Endothelial cell (in vitro differentiated cells): Measurements from ENCODE around the gene PON3. TPM values are rescaled to one million over a fixed set of nuclear protein-coding genes. Genes with fewer than 3 reads are reported as not detected.

ENCODE experiments used
- DNase-seq: peaks from one replicate; pipeline ENCODE4 v3.0.0; 2021; ENCODE audit warnings: low spot score
- H3K27ac Mint-ChIP-seq: one replicate; pipeline ENCODE4 v1.8.0; 2021; ENCODE audit warnings: mixed read lengths, inconsistent platforms; ENCODE audit not compliant: unreplicated experiment
- H3K27me3 Mint-ChIP-seq: one replicate; pipeline ENCODE4 v1.8.0; 2021; ENCODE audit warnings: mild to moderate bottlenecking, moderate library complexity, mixed read lengths, inconsistent platforms; ENCODE audit not compliant: unreplicated experiment
- H3K36me3 Mint-ChIP-seq: one replicate; pipeline ENCODE4 v1.8.0; 2021; ENCODE audit warnings: mild to moderate bottlenecking, low read depth, mixed read lengths, inconsistent platforms; ENCODE audit not compliant: unreplicated experiment
- H3K4me1 Mint-ChIP-seq: one replicate; pipeline ENCODE4 v1.8.0; 2021; ENCODE audit warnings: mild to moderate bottlenecking, mixed read lengths, inconsistent platforms; ENCODE audit not compliant: unreplicated experiment
- H3K4me3 Mint-ChIP-seq: one replicate; pipeline ENCODE4 v1.8.0; 2021; ENCODE audit warnings: mild to moderate bottlenecking, mixed read lengths, inconsistent platforms; ENCODE audit not compliant: unreplicated experiment
- H3K9me3 Mint-ChIP-seq: one replicate; pipeline ENCODE4 v1.8.0; 2021; ENCODE audit warnings: mixed read lengths, inconsistent platforms; ENCODE audit not compliant: unreplicated experiment
- total RNA-seq: library from RNA; stranded (reverse); fragmentation: NEBNext Ultra II Directional; extraction: Animal tissue kit (Norgen Biotek cat#: 25700); gene quantifications from one replicate; pipeline ENCODE4 v1.2.1, GENCODE V29; 2021; ENCODE audit not compliant: unreplicated experiment
- TF ChIP-seq, protein P1 (sequence below): fragments of 200-600 bp; sonication (generic); IDR thresholded peaks from one replicate; pipeline ENCODE4 v1.5.0; 2021; ENCODE audit warnings: antibody characterized with exemption; ENCODE audit not compliant: unreplicated experiment

Gene PON3
- total RNA-seq, 1 donor from 2014 or later, result 50.9 TPM

GRCh38 chr7:95335093-95335492 is 61.1 kb downstream of the PON3 start:
- Mint-ChIP-seq H3K27me3 (peaks cover 1% of the 10 kb centered on the region), H3K4me3 (no peak overlapping the region), H3K9me3 (no peaks in the 10 kb centered on the region), H3K36me3 (no peaks in the 10 kb centered on the region), H3K27ac (no peak overlapping the region), H3K4me1 (no peaks in the 10 kb centered on the region)
- TF ChIP-seq, protein P1, sequence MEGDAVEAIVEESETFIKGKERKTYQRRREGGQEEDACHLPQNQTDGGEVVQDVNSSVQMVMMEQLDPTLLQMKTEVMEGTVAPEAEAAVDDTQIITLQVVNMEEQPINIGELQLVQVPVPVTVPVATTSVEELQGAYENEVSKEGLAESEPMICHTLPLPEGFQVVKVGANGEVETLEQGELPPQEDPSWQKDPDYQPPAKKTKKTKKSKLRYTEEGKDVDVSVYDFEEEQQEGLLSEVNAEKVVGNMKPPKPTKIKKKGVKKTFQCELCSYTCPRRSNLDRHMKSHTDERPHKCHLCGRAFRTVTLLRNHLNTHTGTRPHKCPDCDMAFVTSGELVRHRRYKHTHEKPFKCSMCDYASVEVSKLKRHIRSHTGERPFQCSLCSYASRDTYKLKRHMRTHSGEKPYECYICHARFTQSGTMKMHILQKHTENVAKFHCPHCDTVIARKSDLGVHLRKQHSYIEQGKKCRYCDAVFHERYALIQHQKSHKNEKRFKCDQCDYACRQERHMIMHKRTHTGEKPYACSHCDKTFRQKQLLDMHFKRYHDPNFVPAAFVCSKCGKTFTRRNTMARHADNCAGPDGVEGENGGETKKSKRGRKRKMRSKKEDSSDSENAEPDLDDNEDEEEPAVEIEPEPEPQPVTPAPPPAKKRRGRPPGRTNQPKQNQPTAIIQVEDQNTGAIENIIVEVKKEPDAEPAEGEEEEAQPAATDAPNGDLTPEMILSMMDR, result no peak
- no peak for DNase-seq

- TF ChIP-seq, protein P1, result no peak
- no peak for DNase-seq
- no peak overlapping the region for H3K27ac Mint-ChIP-seq
- no peaks in the 10 kb centered on the region for H3K4me1 Mint-ChIP-seq
- no peak overlapping the region for H3K4me3 Mint-ChIP-seq
- H3K36me3 Mint-ChIP-seq, result no peaks in the 10 kb centered on the region
- no peaks in the 10 kb centered on the region for H3K9me3 Mint-ChIP-seq
- no peaks in the 10 kb centered on the region for H3K27me3 Mint-ChIP-seq
Observed at GRCh38 chr7:95334447-95334846, 61.7 kb downstream of the PON3 start.

DNA sequence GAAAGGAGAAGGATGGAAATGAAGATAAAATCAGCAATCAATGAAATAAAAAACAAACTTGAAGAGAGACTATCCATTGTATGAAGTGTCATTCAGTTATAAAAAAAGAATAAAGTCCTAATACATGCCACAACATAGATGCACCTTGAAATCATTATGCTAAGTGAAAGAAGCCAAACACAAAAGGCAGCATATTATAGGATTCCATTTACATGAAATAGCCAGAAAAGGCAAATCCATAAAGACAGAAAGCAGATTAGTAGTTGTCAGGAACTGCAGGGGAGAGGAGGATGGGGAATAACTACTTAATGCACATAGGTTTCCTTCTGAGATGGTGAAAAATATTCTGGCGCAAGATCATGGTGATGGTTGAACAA is 65.2 kb downstream of the PON3 start:
- Mint-ChIP-seq H3K9me3 (no peaks in the 10 kb centered on the region), H3K4me3 (no peak overlapping the region), H3K27ac (no peak overlapping the region), H3K36me3 (no peaks in the 10 kb centered on the region), H3K27me3 (no peaks in the 10 kb centered on the region), H3K4me1 (no peaks in the 10 kb centered on the region)
- TF ChIP-seq, protein P1, result no peak
- no peak for DNase-seq

DNA sequence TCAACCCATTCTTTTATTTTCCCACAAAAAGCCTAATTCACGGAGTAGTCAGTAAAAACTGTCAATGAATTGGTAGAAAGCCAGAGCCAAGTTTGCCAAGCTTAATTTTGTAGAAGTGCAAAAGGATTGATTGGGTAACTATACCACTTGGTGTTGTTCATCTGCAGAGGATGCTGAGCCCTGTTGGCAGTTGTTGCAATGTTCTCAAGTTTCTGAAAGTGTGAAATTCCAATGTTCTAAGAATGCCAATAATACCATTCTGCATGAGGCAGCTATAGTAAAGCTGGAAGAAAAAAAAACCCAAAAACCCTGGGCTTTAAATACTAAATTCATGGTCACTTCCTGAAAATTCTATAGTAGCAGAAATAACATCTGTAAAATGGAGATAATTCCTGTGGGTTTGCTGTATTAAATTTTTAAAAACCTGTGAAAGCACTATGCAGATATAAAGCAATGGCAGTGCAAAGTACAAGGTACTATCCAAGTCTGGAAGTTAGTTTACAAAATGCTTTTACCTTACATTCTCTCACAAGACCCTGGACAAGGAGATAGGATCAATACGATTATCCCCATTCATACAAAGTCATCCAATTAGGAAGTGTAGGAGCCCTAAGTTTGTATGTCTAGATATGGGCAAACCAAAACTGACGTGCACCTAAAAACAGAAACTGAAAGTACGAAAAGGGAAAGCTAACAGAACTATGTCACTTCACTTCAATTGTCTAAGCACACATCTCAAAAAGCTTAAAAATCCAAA is 65.8 kb downstream of the PON3 start:
- no peak for DNase-seq
- TF ChIP-seq, protein P1, result no peak
- Mint-ChIP-seq H3K27me3 (no peaks in the 10 kb centered on the region), H3K9me3 (no peaks in the 10 kb centered on the region), H3K27ac (no peak overlapping the region), H3K4me1 (no peaks in the 10 kb centered on the region), H3K36me3 (no peaks in the 10 kb centered on the region), H3K4me3 (no peak overlapping the region)

GRCh38 chr7:95327356-95327755 is 68.8 kb downstream of the PON3 start:
- Mint-ChIP-seq H3K9me3 (no peaks in the 10 kb centered on the region), H3K27me3 (peaks cover 2% of the 10 kb centered on the region), H3K4me3 (no peak overlapping the region), H3K36me3 (no peaks in the 10 kb centered on the region), H3K27ac (no peak overlapping the region), H3K4me1 (no peaks in the 10 kb centered on the region)
- no peak for DNase-seq
- TF ChIP-seq, protein P1, result no peak
